IMR-90 (cell line): Measurements from ENCODE around the gene CELF6. TPM values are rescaled to one million over a fixed set of nuclear protein-coding genes. Genes with fewer than 3 reads are reported as not detected.

Experiments used
- ATAC-seq: fragments of 200-7000 bp; cut with Tn5 transposase; 2 replicates; pipeline ENCODE4 v1.9.1; 2020; ENCODE audit warnings: low read depth, mild to moderate bottlenecking, moderate library complexity
- BruUV-seq: library from RNA; stranded (reverse); fragments of 400-500 nt; replicated peaks from 2 replicates; lab custom pipeline; 2021; lab: Mats Ljungman, UMichigan
- CTCF ChIA-PET: fragments of 300-600 bp; formaldehyde crosslinking; extraction: SDS; loops from one replicate; lab custom pipeline; 2021; ENCODE audit warnings: antibody characterized with exemption; lab: Yijun Ruan, JAX
- POLR2A ChIA-PET: fragments of 300-600 bp; sonication (Branson Sonifier 250); formaldehyde crosslinking; loops from one replicate; lab custom pipeline; 2022; ENCODE audit warnings: antibody characterized with exemption; ENCODE audit not compliant: unreplicated experiment; lab: Charles Lee
- DNase-seq: peaks from one replicate; pipeline ENCODE4 v3.0.0; 2013
- H2AFZ ChIP-seq: replicated peaks from 2 replicates; pipeline ENCODE3; 2013; ENCODE audit warnings: low read length, mild to moderate bottlenecking; ENCODE audit not compliant: poor library complexity
- H2AK5ac ChIP-seq: 2 replicates; pipeline ENCODE4 v1.6.1; 2013; ENCODE audit warnings: low read depth, low read length, inconsistent platforms
- H2AK9ac ChIP-seq: replicated peaks from 2 replicates; pipeline ENCODE3; 2013; ENCODE audit warnings: mild to moderate bottlenecking, low read depth, low read length, moderate library complexity; ENCODE audit not compliant: poor library complexity
- H2BK120ac ChIP-seq: 2 replicates; pipeline ENCODE4 v1.6.1; 2013; ENCODE audit warnings: low read depth, low read length, inconsistent platforms
- H2BK15ac ChIP-seq: 3 replicates; pipeline ENCODE4 v1.6.1; 2013; ENCODE audit warnings: low read depth, low read length, inconsistent platforms
- H2BK20ac ChIP-seq: 2 replicates; pipeline ENCODE4 v1.6.1; 2013; ENCODE audit warnings: low read depth, mild to moderate bottlenecking, inconsistent platforms, low read length, moderate library complexity
- H2BK5ac ChIP-seq: 2 replicates; pipeline ENCODE4 v1.6.1; 2013; ENCODE audit warnings: mild to moderate bottlenecking, low read depth, low read length, inconsistent platforms; ENCODE audit not compliant: poor library complexity, severe bottlenecking
- H3K14ac ChIP-seq: replicated peaks from 2 replicates; pipeline ENCODE4 v1.6.1; 2013; ENCODE audit warnings: low read depth, low read length, inconsistent platforms
- H3K18ac ChIP-seq: 2 replicates; pipeline ENCODE4 v1.6.1; 2013; ENCODE audit warnings: low read depth, low read length, control low read depth
- H3K23ac ChIP-seq: 2 replicates; pipeline ENCODE4 v1.6.1; 2013; ENCODE audit warnings: low read depth, low read length, inconsistent platforms
- H3K27ac ChIP-seq: 2 replicates; pipeline ENCODE4 v1.5.1; 2013; ENCODE audit warnings: mild to moderate bottlenecking, control low read depth, low read length; ENCODE audit not compliant: insufficient read depth
- H3K27me3 ChIP-seq: 2 replicates; pipeline ENCODE4 v1.6.1; 2013; ENCODE audit warnings: low read length; ENCODE audit not compliant: control insufficient read depth, insufficient read depth
- H3K36me3 ChIP-seq: 2 replicates; pipeline ENCODE4 v1.6.1; 2013; ENCODE audit warnings: low read length, mixed read lengths; ENCODE audit not compliant: control insufficient read depth, insufficient read depth
- H3K4ac ChIP-seq: 2 replicates; pipeline ENCODE4 v1.6.1; 2013; ENCODE audit warnings: low read depth, low read length, inconsistent platforms
- H3K4me1 ChIP-seq: 2 replicates; pipeline ENCODE4 v1.6.1; 2013; ENCODE audit warnings: low read length, mixed read lengths; ENCODE audit not compliant: control insufficient read depth, insufficient read depth
- H3K4me2 ChIP-seq: 2 replicates; pipeline ENCODE4 v1.6.1; 2013; ENCODE audit warnings: low read depth, mild to moderate bottlenecking, control low read depth, low read length, moderate library complexity
- H3K4me3 ChIP-seq: 2 replicates; pipeline ENCODE4 v1.5.1; 2013; ENCODE audit warnings: low read depth, mild to moderate bottlenecking, control low read depth, low read length, moderate library complexity; ENCODE audit not compliant: insufficient read depth
- H3K56ac ChIP-seq: 2 replicates; pipeline ENCODE4 v1.6.1; 2013; ENCODE audit warnings: low read length, inconsistent platforms; ENCODE audit not compliant: insufficient read depth; ENCODE audit errors: extremely low read depth
- H3K79me1 ChIP-seq, 2 experiments: 2 replicates each; pipeline ENCODE4 v1.6.1; 2013; ENCODE audit warnings: low read length in 2 of 2, inconsistent platforms in 1 of 2, low read depth in 1 of 2
- H3K9ac ChIP-seq: 2 replicates; pipeline ENCODE4 v1.6.1; 2013; ENCODE audit warnings: low read depth, low read length, control low read depth
- H3K9me1 ChIP-seq: 2 replicates; pipeline ENCODE4 v1.6.1; 2013; ENCODE audit warnings: low read length, inconsistent platforms; ENCODE audit not compliant: insufficient read depth
- H3K9me3 ChIP-seq: 2 replicates; pipeline ENCODE4 v1.6.1; 2013; ENCODE audit warnings: low read length; ENCODE audit not compliant: control insufficient read depth, insufficient read depth
- H4K20me1 ChIP-seq: 2 replicates; pipeline ENCODE4 v1.6.1; 2013; ENCODE audit warnings: low read length, inconsistent platforms; ENCODE audit not compliant: insufficient read depth
- H4K5ac ChIP-seq: 2 replicates; pipeline ENCODE4 v1.6.1; 2013; ENCODE audit warnings: mild to moderate bottlenecking, low read depth, low read length, control low read depth
- H4K8ac ChIP-seq, 2 experiments: 2 replicates each; pipeline ENCODE4 v1.6.1; 2013; ENCODE audit warnings: low read depth in 2 of 2, low read length in 2 of 2, control low read depth in 1 of 2, inconsistent platforms in 1 of 2
- H4K91ac ChIP-seq: 2 replicates; pipeline ENCODE4 v1.6.1; 2013; ENCODE audit warnings: low read depth, low read length, inconsistent platforms; ENCODE audit not compliant: insufficient read depth
- BHLHE40 ChIP-seq: fragments of 150-350 bp; IDR thresholded peaks from 2 replicates; pipeline ENCODE4 v1.6.1; 2016; ENCODE audit warnings: mild to moderate bottlenecking, low read depth, low read length
- CEBPB ChIP-seq: IDR thresholded peaks from 2 replicates; pipeline ENCODE4 v1.6.1; 2012; ENCODE audit warnings: low read depth, low read length, improper control_type of control experiment
- CHD1 ChIP-seq: IDR thresholded peaks from 2 replicates; pipeline ENCODE4 v1.6.1; 2012; ENCODE audit warnings: low read depth, low read length, improper control_type of control experiment
- ELK1 ChIP-seq: fragments of 150-350 bp; IDR thresholded peaks from 2 replicates; pipeline ENCODE4 v1.6.1; 2016; ENCODE audit warnings: low read depth, mild to moderate bottlenecking, low read length, moderate library complexity, borderline replicate concordance
- FOS ChIP-seq: fragments of 150-350 bp; IDR thresholded peaks from 2 replicates; pipeline ENCODE4 v1.6.1; 2016; ENCODE audit warnings: low read depth, low read length
- MAFK ChIP-seq: IDR thresholded peaks from 2 replicates; pipeline ENCODE4 v1.6.1; 2012; ENCODE audit warnings: low read depth, low read length, improper control_type of control experiment
- MAZ ChIP-seq: IDR thresholded peaks from 2 replicates; pipeline ENCODE4 v1.6.1; 2012; ENCODE audit warnings: low read depth, mild to moderate bottlenecking, low read length, improper control_type of control experiment, moderate library complexity, borderline replicate concordance
- MXI1 ChIP-seq: IDR thresholded peaks from 2 replicates; pipeline ENCODE4 v1.6.1; 2012; ENCODE audit warnings: low read depth, mild to moderate bottlenecking, low read length, moderate library complexity, borderline replicate concordance
- NFE2L2 ChIP-seq: fragments of 150-350 bp; IDR thresholded peaks from 2 replicates; pipeline ENCODE4 v1.6.1; 2016; ENCODE audit warnings: low read depth, mild to moderate bottlenecking, low read length
- POLR2A ChIP-seq: IDR thresholded peaks from 2 replicates; pipeline ENCODE4 v1.6.1; 2012; ENCODE audit warnings: mild to moderate bottlenecking, low read depth, low read length
- RAD21 ChIP-seq: IDR thresholded peaks from 2 replicates; pipeline ENCODE4 v1.6.1; 2012; ENCODE audit warnings: low read length, improper control_type of control experiment
- RCOR1 ChIP-seq: IDR thresholded peaks from 2 replicates; pipeline ENCODE4 v1.6.1; 2012; ENCODE audit warnings: mild to moderate bottlenecking, low read length, improper control_type of control experiment; ENCODE audit not compliant: insufficient replicate concordance
- RFX5 ChIP-seq: IDR thresholded peaks from 2 replicates; pipeline ENCODE4 v1.8.0; 2012; ENCODE audit warnings: low read depth, mild to moderate bottlenecking, low read length, moderate library complexity
- SMC3 ChIP-seq: fragments of 150-350 bp; IDR thresholded peaks from 2 replicates; pipeline ENCODE4 v1.6.1; 2016; ENCODE audit warnings: low read depth, mild to moderate bottlenecking, antibody characterized with exemption, low read length, moderate library complexity
- USF2 ChIP-seq: fragments of 150-350 bp; IDR thresholded peaks from 2 replicates; pipeline ENCODE4 v1.6.1; 2017; ENCODE audit warnings: mild to moderate bottlenecking, antibody characterized with exemption, low read length, low read depth
- WGBS, 2 experiments: methylation state at CpG; one replicate each; pipeline versions ENCODE4 v1.1.5 to v1.1.7; 2013; ENCODE audit warnings: missing lambda C conversion rate in 2 of 2; ENCODE audit not compliant: insufficient read length in 1 of 2; ENCODE audit errors: extremely low coverage in 2 of 2; 5-methylcytosine and 5-hydroxymethylcytosine counted together
- dilution Hi-C: fragments of 300-500 bp; cut with HindIII; formaldehyde crosslinking; loops from one replicate; pipeline ENCODE4 v1.14.3; 2018; ENCODE audit warnings: low sequenced_read_pairs; ENCODE audit not compliant: unreplicated experiment
- in situ Hi-C: fragments of 300-500 bp; cut with MboI; formaldehyde crosslinking; loops from 3 replicates; pipeline ENCODE4 v1.14.3; 2019; ENCODE audit warnings: low sequenced_read_pairs, inconsistent platforms, mixed read lengths
- intact Hi-C: fragments of 100-400 bp; cut with micrococcal nuclease; formaldehyde crosslinking; loops from 2 replicates; pipeline ENCODE4 v1.10.0; 2022
- polyA plus RNA-seq, 3 experiments: library from polyadenylated mRNA; depleted of rRNA; stranded (reverse); fragments of >200 nt; gene quantifications; 2 replicates each; pipeline ENCODE4 v1.2.3, GENCODE V29; 2012; ENCODE audit warnings: low replicate concordance in 1 of 3
- total RNA-seq: library from RNA; depleted of rRNA; stranded (reverse); fragments of >200 nt; gene quantifications from 2 replicates; pipeline ENCODE4 v1.2.3, GENCODE V29; 2012
- TF ChIP-seq, protein P1 (sequence below): conservative IDR thresholded peaks from 2 replicates; pipeline ENCODE4 v1.5.1; 2012; ENCODE audit warnings: mild to moderate bottlenecking, low read depth, low read length, improper control_type of control experiment

CELF6 gene
- total and polyA plus RNA-seq, 2 of the 4 experiments (the other 2 are of a cell fraction), result 0.07 TPM; not detected in 1

DNA sequence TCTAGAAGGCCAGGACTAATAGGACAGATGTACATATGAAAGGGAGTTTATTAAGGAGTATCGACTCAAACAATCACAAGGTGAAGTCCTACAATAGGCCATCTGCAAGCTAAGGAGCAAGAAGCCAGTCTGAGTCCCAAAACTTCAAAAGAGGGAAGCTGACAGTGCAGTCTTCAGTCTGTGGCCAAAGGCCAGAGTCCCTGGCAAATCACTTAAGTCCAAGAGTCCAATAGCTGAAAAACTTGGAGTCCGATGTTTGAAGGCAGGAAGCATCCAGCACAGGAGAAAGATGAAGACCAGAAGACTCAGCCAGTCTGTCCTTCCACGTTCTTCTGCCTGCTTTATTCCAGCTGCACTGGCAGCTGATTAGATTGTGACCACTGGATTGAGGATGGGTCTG lies 11.1 kb upstream of the CELF6 start:
- BruUV-seq, result no TSS peak
- DNase-seq (no peak), ATAC-seq (no peak)
- Histone ChIP-seq H3K4me3 (no peak overlapping the region), H3K14ac (no peak overlapping the region), H2BK20ac (no peak overlapping the region), H2BK15ac (no peak overlapping the region), H4K91ac (no peak overlapping the region), H3K27ac (no peak overlapping the region), H2BK120ac (no peak overlapping the region), H2AK9ac (no peak overlapping the region), H3K56ac (no peak overlapping the region), H2BK5ac (no peak overlapping the region), H3K9ac (no peak overlapping the region), H3K27me3 (no peaks in the 10 kb centered on the region), H3K4me1 (no peaks in the 10 kb centered on the region), H4K20me1 (no peaks in the 10 kb centered on the region), H2AK5ac (no peak overlapping the region), H3K4ac (no peak overlapping the region), H3K4me2 (no peak overlapping the region), H3K9me1 (no peaks in the 10 kb centered on the region), H3K23ac (no peak overlapping the region), H4K5ac (no peak overlapping the region), H3K18ac (no peak overlapping the region), H3K9me3 (no peaks in the 10 kb centered on the region), H4K8ac (no peak overlapping the region), H3K79me1 (no peaks in the 10 kb centered on the region), H2AFZ (no peak overlapping the region), H3K36me3 (no peaks in the 10 kb centered on the region)
- ChIA-PET POLR2A (no interaction called here), CTCF (no interaction called here)
- dilution Hi-C loops (no loop called here), in situ Hi-C loops (no loop called here), intact Hi-C loops (no loop called here)
- WGBS, 2 experiments, result 60% methylated on average over 1 of the region's 3 CpGs; no CpG with 5 or more reads in 1 of the 2 experiments
- TF ChIP-seq USF2 (no peak), RCOR1 (no peak), BHLHE40 (no peak), MAZ (no peak), NFE2L2 (no peak), POLR2A (no peak), MXI1 (no peak), ELK1 (no peak), MAFK (no peak), FOS (no peak), RAD21 (no peak), SMC3 (no peak), CEBPB (no peak), CHD1 (no peak), RFX5 (no peak)
- TF ChIP-seq, protein P1, sequence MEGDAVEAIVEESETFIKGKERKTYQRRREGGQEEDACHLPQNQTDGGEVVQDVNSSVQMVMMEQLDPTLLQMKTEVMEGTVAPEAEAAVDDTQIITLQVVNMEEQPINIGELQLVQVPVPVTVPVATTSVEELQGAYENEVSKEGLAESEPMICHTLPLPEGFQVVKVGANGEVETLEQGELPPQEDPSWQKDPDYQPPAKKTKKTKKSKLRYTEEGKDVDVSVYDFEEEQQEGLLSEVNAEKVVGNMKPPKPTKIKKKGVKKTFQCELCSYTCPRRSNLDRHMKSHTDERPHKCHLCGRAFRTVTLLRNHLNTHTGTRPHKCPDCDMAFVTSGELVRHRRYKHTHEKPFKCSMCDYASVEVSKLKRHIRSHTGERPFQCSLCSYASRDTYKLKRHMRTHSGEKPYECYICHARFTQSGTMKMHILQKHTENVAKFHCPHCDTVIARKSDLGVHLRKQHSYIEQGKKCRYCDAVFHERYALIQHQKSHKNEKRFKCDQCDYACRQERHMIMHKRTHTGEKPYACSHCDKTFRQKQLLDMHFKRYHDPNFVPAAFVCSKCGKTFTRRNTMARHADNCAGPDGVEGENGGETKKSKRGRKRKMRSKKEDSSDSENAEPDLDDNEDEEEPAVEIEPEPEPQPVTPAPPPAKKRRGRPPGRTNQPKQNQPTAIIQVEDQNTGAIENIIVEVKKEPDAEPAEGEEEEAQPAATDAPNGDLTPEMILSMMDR, result no peak
